ENCODE data around the gene B3GNT3.
A peak's percentile ranks its signal among the peaks of the same experiment; 100 is the strongest.
"Not testable (repeated sequence)": the region's sequence is repeated elsewhere in the genome, so short reads cannot be mapped to it uniquely, and the experiment has no call there.

B3GNT3 gene

GRCh38 chr19:17775991-17776803, 18.7 kb upstream of the B3GNT3 start:
- no peak for DNase-seq (ENCODE audit: low read depth in 1 of 2, low spot score in 1 of 2)
- in situ Hi-C loops (cut with HindIII; ENCODE audit: low pct_unique_long_range_greater_than_20kb, low sequenced_read_pairs): no loop called here
- TF ChIP-seq JUND (IDR thresholded peaks at IDR 0.05; ENCODE audit: low read depth): no peak

GRCh38 chr19:17777840-17778239, 17.1 kb upstream of the B3GNT3 start:
- DNase-seq (ENCODE audit: low read depth in 1 of 2, low spot score in 1 of 2); in situ Hi-C loops (cut with HindIII; ENCODE audit: low pct_unique_long_range_greater_than_20kb, low sequenced_read_pairs): not testable (repeated sequence)

- TF ChIP-seq JUND (IDR thresholded peaks at IDR 0.05; ENCODE audit: low read depth): no peak
- DNase-seq (ENCODE audit: low read depth in 1 of 2, low spot score in 1 of 2): peak; percentile 59 to 95
- in situ Hi-C loops (cut with HindIII; ENCODE audit: low pct_unique_long_range_greater_than_20kb, low sequenced_read_pairs): no loop called here
Measured at GRCh38 chr19:17778251-17778967, 16.5 kb upstream of the B3GNT3 start.

GRCh38 chr19:17778968-17779929, 15.7 kb upstream of the B3GNT3 start:
- in situ Hi-C loops (cut with HindIII; ENCODE audit: low pct_unique_long_range_greater_than_20kb, low sequenced_read_pairs): no loop called here
- no peak for TF ChIP-seq JUND (IDR thresholded peaks at IDR 0.05; ENCODE audit: low read depth)
- peak; percentile 40 to 96 for DNase-seq (ENCODE audit: low read depth in 1 of 2, low spot score in 1 of 2)

GRCh38 chr19:17780781-17781180, 14.2 kb upstream of the B3GNT3 start:
- no peak for DNase-seq (ENCODE audit: low read depth in 1 of 2, low spot score in 1 of 2)
- in situ Hi-C loops (cut with HindIII; ENCODE audit: low pct_unique_long_range_greater_than_20kb, low sequenced_read_pairs): no loop called here
- no peak for TF ChIP-seq JUND (IDR thresholded peaks at IDR 0.05; ENCODE audit: low read depth)

- in situ Hi-C loops (cut with HindIII; ENCODE audit: low pct_unique_long_range_greater_than_20kb, low sequenced_read_pairs); DNase-seq (ENCODE audit: low read depth in 1 of 2, low spot score in 1 of 2): not testable (repeated sequence)
Measured at GRCh38 chr19:17783721-17784120, 11.2 kb upstream of the B3GNT3 start.

- in situ Hi-C loops (cut with HindIII; ENCODE audit: low pct_unique_long_range_greater_than_20kb, low sequenced_read_pairs): no loop called here
- DNase-seq (ENCODE audit: low read depth in 1 of 2, low spot score in 1 of 2): peak; percentile 43 to 68
- no peak for TF ChIP-seq JUND (IDR thresholded peaks at IDR 0.05; ENCODE audit: low read depth)
Measured at GRCh38 chr19:17784201-17785008, 10.5 kb upstream of the B3GNT3 start.

GRCh38 chr19:17787274-17787913, 7.5 kb upstream of the B3GNT3 start:
- no peak for TF ChIP-seq JUND (IDR thresholded peaks at IDR 0.05; ENCODE audit: low read depth)
- no peak for DNase-seq (ENCODE audit: low read depth in 1 of 2, low spot score in 1 of 2)
- in situ Hi-C loops (cut with HindIII; ENCODE audit: low pct_unique_long_range_greater_than_20kb, low sequenced_read_pairs): no loop called here

- in situ Hi-C loops (cut with HindIII; ENCODE audit: low pct_unique_long_range_greater_than_20kb, low sequenced_read_pairs): no loop called here
- no peak for DNase-seq (ENCODE audit: low read depth in 1 of 2, low spot score in 1 of 2)
Measured at GRCh38 chr19:17788632-17789031, 6.3 kb upstream of the B3GNT3 start.

GRCh38 chr19:17790059-17790780, 4.7 kb upstream of the B3GNT3 start:
- TF ChIP-seq JUND (IDR thresholded peaks at IDR 0.05; ENCODE audit: low read depth): no peak
- in situ Hi-C loops (cut with HindIII; ENCODE audit: low pct_unique_long_range_greater_than_20kb, low sequenced_read_pairs): no loop called here
- DNase-seq (ENCODE audit: low read depth in 1 of 2, low spot score in 1 of 2): no peak

More at GRCh38 chr19:17788632-17789031, 6.3 kb upstream of the B3GNT3 start:
- no peak for TF ChIP-seq JUND (IDR thresholded peaks at IDR 0.05; ENCODE audit: low read depth)

GRCh38 chr19:17794412-17794730, 567 bp upstream of the B3GNT3 start:
- no peak for DNase-seq (ENCODE audit: low read depth in 1 of 2, low spot score in 1 of 2)
- in situ Hi-C loops (cut with HindIII; ENCODE audit: low pct_unique_long_range_greater_than_20kb, low sequenced_read_pairs): no loop called here
- TF ChIP-seq JUND (IDR thresholded peaks at IDR 0.05; ENCODE audit: low read depth): no peak
